ENCODE measurements around the gene TFF1.

Gene TFF1

GRCh38 chr21:42382915-42383314, 16.6 kb upstream of the TFF1 start:
- DNase-seq (ENCODE audit: low read depth) = no peak

GRCh38 chr21:42381347-42381984, 15.1 kb upstream of the TFF1 start:
- peak; percentile 31 for DNase-seq (ENCODE audit: low read depth)

GRCh38 chr21:42379426-42380215, 13.3 kb upstream of the TFF1 start:
- no peak for DNase-seq (ENCODE audit: low read depth)

- no peak for DNase-seq (ENCODE audit: low read depth)
Observed at GRCh38 chr21:42378418-42378817, 12.1 kb upstream of the TFF1 start.

- no peak for DNase-seq (ENCODE audit: low read depth)
Observed at GRCh38 chr21:42377951-42378340, 11.6 kb upstream of the TFF1 start.

- DNase-seq (ENCODE audit: low read depth) = no peak
Observed at GRCh38 chr21:42377211-42377950, 11.0 kb upstream of the TFF1 start.

GRCh38 chr21:42376338-42376982, 10.1 kb upstream of the TFF1 start:
- peak; percentile 10 for DNase-seq (ENCODE audit: low read depth)

- DNase-seq (ENCODE audit: low read depth) = no peak
Observed at GRCh38 chr21:42375966-42376337, 9.6 kb upstream of the TFF1 start.

- DNase-seq (ENCODE audit: low read depth) = no peak
Observed at GRCh38 chr21:42375506-42375905, 9.2 kb upstream of the TFF1 start.

- DNase-seq (ENCODE audit: low read depth) = no peak
Observed at GRCh38 chr21:42374864-42375499, 8.6 kb upstream of the TFF1 start.

- no peak for DNase-seq (ENCODE audit: low read depth)
Observed at GRCh38 chr21:42374457-42374856, 8.1 kb upstream of the TFF1 start.

GRCh38 chr21:42373908-42374455, 7.6 kb upstream of the TFF1 start:
- no peak for DNase-seq (ENCODE audit: low read depth)

- DNase-seq (ENCODE audit: low read depth) = no peak
Observed at GRCh38 chr21:42373196-42373907, 7.0 kb upstream of the TFF1 start.

GRCh38 chr21:42370894-42371654, 4.7 kb upstream of the TFF1 start:
- DNase-seq (ENCODE audit: low read depth) = no peak

- DNase-seq (ENCODE audit: low read depth) = no peak
Observed at GRCh38 chr21:42369821-42370220, 3.5 kb upstream of the TFF1 start.

- DNase-seq (ENCODE audit: low read depth) = no peak
Observed at GRCh38 chr21:42367367-42368165, 1.2 kb upstream of the TFF1 start.

- DNase-seq (ENCODE audit: low read depth) = no peak
Observed at GRCh38 chr21:42365770-42366169, 565 bp downstream of the TFF1 start.

GRCh38 chr21:42364304-42364865, 1.9 kb downstream of the TFF1 start:
- DNase-seq (ENCODE audit: low read depth) = no peak

- no peak for DNase-seq (ENCODE audit: low read depth)
Observed at GRCh38 chr21:42363312-42363711, 3.0 kb downstream of the TFF1 start.

Measured in ELR (cell line).